GM12878 (cell line): ENCODE measurements around the gene TREH. TPM values are rescaled to one million over a fixed set of nuclear protein-coding genes. Genes with fewer than 3 reads are reported as not detected.

Source experiments
- ATAC-seq: fragments of 200-7000 bp; cut with Tn5 transposase; 3 replicates; pipeline ENCODE4 v1.9.1; 2020; ENCODE audit warnings: mild to moderate bottlenecking, moderate library complexity
- BruUV-seq: library from RNA; stranded (reverse); fragments of 400-500 nt; replicated peaks from 2 replicates; lab custom pipeline; 2021; lab: Mats Ljungman, UMichigan
- CTCF ChIA-PET: fragments of 300-600 bp; sonication (Branson Sonifier 250); formaldehyde crosslinking; extraction: SDS; loops from one replicate; lab custom pipeline; 2021; ENCODE audit warnings: inconsistent platforms; lab: Yijun Ruan, JAX
- POLR2A ChIA-PET: fragments of 350-600 bp; formaldehyde crosslinking; extraction: SDS; loops from one replicate; lab custom pipeline; 2021; ENCODE audit warnings: inconsistent platforms; lab: Charles Lee
- RAD21 ChIA-PET: fragments of 300-600 bp; sonication (Branson Sonifier 250); formaldehyde crosslinking; loops from one replicate; lab custom pipeline; 2023; ENCODE audit warnings: antibody characterized with exemption; ENCODE audit not compliant: unreplicated experiment; lab: Charles Lee
- SMC1A ChIA-PET: fragments of 300-600 bp; sonication (Branson Sonifier 250); formaldehyde crosslinking; loops from one replicate; lab custom pipeline; 2023; ENCODE audit not compliant: unreplicated experiment, uncharacterized antibody; lab: Charles Lee
- DNase-seq: peaks from one replicate; pipeline ENCODE4 v3.0.0-alpha.2; 2011; ENCODE audit warnings: low read depth, low spot score
- FAIRE-seq: peaks from 3 replicates; lab custom pipeline; 2011; peaks lifted over from hg19 to GRCh38; lab: Jason Lieb, UNC
- H2AFZ ChIP-seq: 2 replicates; pipeline ENCODE4 v1.6.0; 2011; ENCODE audit warnings: low read depth, low read length, control low read depth; ENCODE audit not compliant: control insufficient read depth
- H3K27ac ChIP-seq: 2 replicates; pipeline ENCODE4 v1.5.1; 2011; ENCODE audit warnings: control low read depth; ENCODE audit not compliant: control insufficient read depth, insufficient read depth
- H3K27me3 ChIP-seq, 2 experiments: replicated peaks in 1 of 2; 2 replicates each; pipeline versions ENCODE4 v1.6.0 to v1.6.1; 2011; ENCODE audit warnings: low read length in 1 of 2; ENCODE audit not compliant: control insufficient read depth in 2 of 2, insufficient read depth in 2 of 2
- H3K36me3 ChIP-seq, 2 experiments: 2 replicates each; pipeline ENCODE4 v1.5.1; 2011; ENCODE audit warnings: low read length in 1 of 2; ENCODE audit not compliant: control insufficient read depth in 2 of 2, insufficient read depth in 2 of 2
- H3K4me1 ChIP-seq: 2 replicates; pipeline ENCODE4 v1.6.1; 2011; ENCODE audit warnings: mild to moderate bottlenecking, low read length, moderate library complexity, mixed read lengths; ENCODE audit not compliant: control insufficient read depth, insufficient read depth
- H3K4me2 ChIP-seq: 2 replicates; pipeline ENCODE4 v1.6.0; 2011; ENCODE audit warnings: control low read depth; ENCODE audit not compliant: control insufficient read depth, insufficient read depth
- H3K4me3 ChIP-seq: fragments of 200-600 bp; sonication (generic); 2 replicates; pipeline ENCODE4 v1.5.1; 2016
- H3K79me2 ChIP-seq: 2 replicates; pipeline ENCODE4 v1.6.0; 2011; ENCODE audit warnings: low read length; ENCODE audit not compliant: control insufficient read depth, insufficient read depth
- H3K9ac ChIP-seq: 2 replicates; pipeline ENCODE4 v1.8.0; 2011; ENCODE audit warnings: low read length, control low read depth, mixed read lengths; ENCODE audit not compliant: control insufficient read depth, insufficient read depth
- H3K9me3 ChIP-seq: replicated peaks from 3 replicates; pipeline ENCODE4 v1.5.1; 2011; ENCODE audit warnings: mild to moderate bottlenecking, low read length; ENCODE audit not compliant: control insufficient read depth, insufficient read depth
- H4K20me1 ChIP-seq: 2 replicates; pipeline ENCODE4 v1.6.0; 2011; ENCODE audit not compliant: control insufficient read depth, insufficient read depth
- ASH2L ChIP-seq: fragments of 300-600, 200-600 bp; sonication (generic); IDR thresholded peaks from 2 replicates; pipeline ENCODE4 v1.6.1; 2017; ENCODE audit warnings: low read depth, mild to moderate bottlenecking, borderline replicate concordance
- BACH1 ChIP-seq: fragments of 450-650 bp; IDR thresholded peaks from 2 replicates; pipeline ENCODE4 v1.6.1; 2017; ENCODE audit warnings: mild to moderate bottlenecking, borderline replicate concordance
- BCL11A ChIP-seq: IDR thresholded peaks from 2 replicates; pipeline ENCODE4 v1.6.1; 2011; ENCODE audit warnings: low read depth, low read length
- BHLHE40 ChIP-seq, 2 experiments: fragments of 450-650 bp in 1 of 2; IDR thresholded peaks; 2 replicates each; pipeline ENCODE4 v1.6.1; 2011 to 2017; ENCODE audit warnings: low read depth in 2 of 2, borderline replicate concordance in 1 of 2, improper control_type of control experiment in 1 of 2, low read length in 1 of 2, mild to moderate bottlenecking in 1 of 2
- BMI1 ChIP-seq: fragments of 450-650 bp; IDR thresholded peaks from 2 replicates; pipeline ENCODE4 v1.6.1; 2016; ENCODE audit warnings: mild to moderate bottlenecking, moderate library complexity, borderline replicate concordance
- CREB1 ChIP-seq: IDR thresholded peaks from 2 replicates; pipeline ENCODE4 v1.6.1; 2012; ENCODE audit warnings: low read depth, mild to moderate bottlenecking, inconsistent platforms
- EP300 ChIP-seq, 2 experiments: fragments of 150-350 bp in 1 of 2; IDR thresholded peaks; 2 replicates each; pipeline ENCODE4 v1.6.1; 2011 to 2012; ENCODE audit warnings: low read depth in 2 of 2, low read length in 2 of 2, borderline replicate concordance in 1 of 2, improper control_type of control experiment in 1 of 2, inconsistent platforms in 1 of 2; ENCODE audit not compliant: control insufficient read depth in 1 of 2
- ESRRA ChIP-seq: IDR thresholded peaks from 2 replicates; pipeline ENCODE4 v1.6.1; 2012; ENCODE audit warnings: mild to moderate bottlenecking, low read length, improper control_type of control experiment
- HDAC2 ChIP-seq: fragments of 200-600 bp; sonication (generic); IDR thresholded peaks from 2 replicates; pipeline ENCODE4 v1.6.1; 2017
- IKZF2 ChIP-seq, 2 experiments: fragments of 450-650 bp; IDR thresholded peaks; 2 replicates each; pipeline ENCODE4 v1.6.1; 2017; ENCODE audit warnings: mild to moderate bottlenecking in 2 of 2, moderate library complexity in 2 of 2
- MEF2A ChIP-seq: IDR thresholded peaks from 2 replicates; pipeline ENCODE4 v1.6.1; 2011; ENCODE audit warnings: low read depth, mild to moderate bottlenecking, low read length, moderate library complexity; ENCODE audit not compliant: insufficient read depth
- MTA2 ChIP-seq: fragments of 450-650 bp; IDR thresholded peaks from 2 replicates; pipeline ENCODE4 v1.6.1; 2016; ENCODE audit warnings: low read depth, mild to moderate bottlenecking, moderate library complexity
- MTA3 ChIP-seq: IDR thresholded peaks from 2 replicates; pipeline ENCODE4 v1.6.1; 2012; ENCODE audit warnings: low read length, inconsistent platforms, borderline replicate concordance
- SMAD5 ChIP-seq: IDR thresholded peaks from 2 replicates; pipeline ENCODE4 v1.6.1; 2016; ENCODE audit warnings: antibody characterized with exemption, low read depth
- STAT1 ChIP-seq: fragments of 450-650 bp; conservative IDR thresholded peaks from 2 replicates; pipeline ENCODE4 v1.6.1; 2014; ENCODE audit warnings: antibody characterized with exemption, mild to moderate bottlenecking
- ZNF622 ChIP-seq: fragments of 450-650 bp; IDR thresholded peaks from 2 replicates; pipeline ENCODE4 v1.6.1; 2017; ENCODE audit warnings: mild to moderate bottlenecking, inconsistent platforms
- ZSCAN29 ChIP-seq: fragments of 450-650 bp; IDR thresholded peaks from 2 replicates; pipeline ENCODE4 v1.6.1; 2017; ENCODE audit warnings: mild to moderate bottlenecking, moderate library complexity
- WGBS: methylation state at CpG from one replicate; pipeline ENCODE4 v1.1.6; 2016; ENCODE audit warnings: low lambda C conversion rate; ENCODE audit not compliant: insufficient replicate concordance, insufficient coverage; ENCODE audit errors: missing lambda C conversion rate; 5-methylcytosine and 5-hydroxymethylcytosine counted together
- in situ Hi-C: fragments of 300-500 bp; cut with MboI; formaldehyde crosslinking; loops from 9 replicates; pipeline ENCODE4 v1.14.3; 2018; ENCODE audit warnings: mixed read lengths
- intact Hi-C: fragments of 100-400 bp; cut with micrococcal nuclease; formaldehyde crosslinking; loops from one replicate; pipeline ENCODE4 v1.14.2; 2022; ENCODE audit not compliant: unreplicated experiment
- polyA plus RNA-seq, 11 experiments: library from polyadenylated mRNA; depleted of rRNA in 4 of 11; unstranded in 6 of 11; stranded (reverse) in 5 of 11; fragments of >200 nt; fragmentation: Nextera tagmentation in 4 of 11; fragmentation: Illumina TruSeq in 1 of 11; extraction: Ambion mirVana in 4 of 11; extraction: Trizol in 1 of 11; gene quantifications; 1 replicate in 1 of 11; 2 replicates in 10 of 11; pipeline versions ENCODE4 v1.2.1 to v1.2.3, GENCODE V29; 2011 to 2016; ENCODE audit warnings: inconsistent platforms in 2 of 11, missing spikeins in 2 of 11, low read depth in 1 of 11
- total RNA-seq, 4 experiments: library from RNA; depleted of rRNA in 3 of 4; stranded (reverse); fragments of >200 nt in 3 of 4; fragmentation: Illumina TruSeq in 1 of 4; extraction: Trizol in 1 of 4; gene quantifications; 2 replicates each; pipeline versions ENCODE4 v1.2.1 to v1.2.3, GENCODE V29; 2013 to 2021
- TF ChIP-seq, protein P1 (sequence below): IDR thresholded peaks from 2 replicates; pipeline ENCODE4 v1.6.1; 2012; ENCODE audit warnings: improper control_type of control experiment, low read depth, low read length; ENCODE audit not compliant: insufficient replicate concordance

Gene TREH
- total and polyA plus RNA-seq, 10 of the 15 experiments (the other 5 are each of a cell fraction or from before 2014, with no cell fraction given): not detected

DNA sequence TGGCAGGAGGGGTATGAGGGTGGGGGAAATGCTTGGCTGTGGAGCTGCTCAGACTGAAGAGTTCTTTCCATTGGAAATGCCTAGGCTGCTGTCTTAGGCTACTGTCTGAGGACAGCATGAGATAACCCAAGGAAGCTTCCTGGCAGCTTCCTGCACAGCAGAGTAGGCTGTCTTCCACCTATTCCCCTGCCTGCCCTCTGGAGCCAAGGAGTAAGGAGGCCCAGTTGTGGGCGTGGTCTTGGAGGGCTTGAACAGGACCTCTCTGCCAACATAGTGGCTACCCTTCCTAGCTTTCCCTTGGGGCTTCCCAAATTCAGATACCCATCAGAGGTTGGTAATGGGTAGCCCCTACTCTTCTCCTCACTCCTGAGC is 46.1 kb downstream of the TREH start:
- POLR2A ChIA-PET: no interaction called here
- FAIRE-seq: no peak

More for the DNA sequence above, 46.1 kb downstream of the TREH start:
- H3K27me3 ChIP-seq: peaks cover 0 to 11% of the 10 kb centered on the region in 2 experiments; a peak in 2 of 4 replicates
- 0% methylated on average over 1 of the region's 1 CpG for WGBS
- ATAC-seq: no peak
- H4K20me1 ChIP-seq: no peaks in the 10 kb centered on the region
- no peak overlapping the region for H3K4me2 ChIP-seq
- no peaks in the 10 kb centered on the region for H3K36me3 ChIP-seq
- H3K9ac ChIP-seq: no peak overlapping the region
- SMC1A ChIA-PET: no interaction called here
- DNase-seq: no peak
- CTCF ChIA-PET: interaction anchor here (0.7 kb wide), 1 partner anchor 279 kb away, joined by 3 read pairs; no protein-coding TSS in a partner anchor
- no peak overlapping the region for H2AFZ ChIP-seq
- TF ChIP-seq MEF2A (no peak), SMAD5 (no peak), ZNF622 (no peak), BHLHE40 (IDR thresholded peaks at IDR 0.05; ENCODE audit: borderline replicate concordance in 1 of 2, low read depth in 2 of 2, low read length in 1 of 2) (no peak), MTA3 (no peak), ZSCAN29 (no peak), BMI1 (no peak), BCL11A (no peak), ASH2L (no peak), STAT1 (no peak), MTA2 (no peak), HDAC2 (no peak), IKZF2 (IDR thresholded peaks at IDR 0.05) (no peak), BACH1 (no peak), ESRRA (no peak), CREB1 (no peak), EP300 (IDR thresholded peaks at IDR 0.05; ENCODE audit: borderline replicate concordance in 1 of 2, control insufficient read depth in 1 of 2, low read depth in 2 of 2, low read length in 2 of 2) (no peak)
- TF ChIP-seq, protein P1, sequence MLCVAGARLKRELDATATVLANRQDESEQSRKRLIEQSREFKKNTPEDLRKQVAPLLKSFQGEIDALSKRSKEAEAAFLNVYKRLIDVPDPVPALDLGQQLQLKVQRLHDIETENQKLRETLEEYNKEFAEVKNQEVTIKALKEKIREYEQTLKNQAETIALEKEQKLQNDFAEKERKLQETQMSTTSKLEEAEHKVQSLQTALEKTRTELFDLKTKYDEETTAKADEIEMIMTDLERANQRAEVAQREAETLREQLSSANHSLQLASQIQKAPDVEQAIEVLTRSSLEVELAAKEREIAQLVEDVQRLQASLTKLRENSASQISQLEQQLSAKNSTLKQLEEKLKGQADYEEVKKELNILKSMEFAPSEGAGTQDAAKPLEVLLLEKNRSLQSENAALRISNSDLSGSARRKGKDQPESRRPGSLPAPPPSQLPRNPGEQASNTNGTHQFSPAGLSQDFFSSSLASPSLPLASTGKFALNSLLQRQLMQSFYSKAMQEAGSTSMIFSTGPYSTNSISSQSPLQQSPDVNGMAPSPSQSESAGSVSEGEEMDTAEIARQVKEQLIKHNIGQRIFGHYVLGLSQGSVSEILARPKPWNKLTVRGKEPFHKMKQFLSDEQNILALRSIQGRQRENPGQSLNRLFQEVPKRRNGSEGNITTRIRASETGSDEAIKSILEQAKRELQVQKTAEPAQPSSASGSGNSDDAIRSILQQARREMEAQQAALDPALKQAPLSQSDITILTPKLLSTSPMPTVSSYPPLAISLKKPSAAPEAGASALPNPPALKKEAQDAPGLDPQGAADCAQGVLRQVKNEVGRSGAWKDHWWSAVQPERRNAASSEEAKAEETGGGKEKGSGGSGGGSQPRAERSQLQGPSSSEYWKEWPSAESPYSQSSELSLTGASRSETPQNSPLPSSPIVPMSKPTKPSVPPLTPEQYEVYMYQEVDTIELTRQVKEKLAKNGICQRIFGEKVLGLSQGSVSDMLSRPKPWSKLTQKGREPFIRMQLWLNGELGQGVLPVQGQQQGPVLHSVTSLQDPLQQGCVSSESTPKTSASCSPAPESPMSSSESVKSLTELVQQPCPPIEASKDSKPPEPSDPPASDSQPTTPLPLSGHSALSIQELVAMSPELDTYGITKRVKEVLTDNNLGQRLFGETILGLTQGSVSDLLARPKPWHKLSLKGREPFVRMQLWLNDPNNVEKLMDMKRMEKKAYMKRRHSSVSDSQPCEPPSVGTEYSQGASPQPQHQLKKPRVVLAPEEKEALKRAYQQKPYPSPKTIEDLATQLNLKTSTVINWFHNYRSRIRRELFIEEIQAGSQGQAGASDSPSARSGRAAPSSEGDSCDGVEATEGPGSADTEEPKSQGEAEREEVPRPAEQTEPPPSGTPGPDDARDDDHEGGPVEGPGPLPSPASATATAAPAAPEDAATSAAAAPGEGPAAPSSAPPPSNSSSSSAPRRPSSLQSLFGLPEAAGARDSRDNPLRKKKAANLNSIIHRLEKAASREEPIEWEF: no peak
- TF ChIP-seq, all 136 proteins: peak for 0
- H3K9me3 ChIP-seq: no peaks in the 10 kb centered on the region
- BruUV-seq: no TSS peak
- no peak overlapping the region for H3K4me3 ChIP-seq
- intact Hi-C loops (no loop called here), in situ Hi-C loops (no loop called here)
- H3K4me1 ChIP-seq: no peaks in the 10 kb centered on the region
- no peak overlapping the region for H3K27ac ChIP-seq
- no peaks in the 10 kb centered on the region for H3K79me2 ChIP-seq
- RAD21 ChIA-PET: no interaction called here
